ENCODE data around the gene EPB41L3.
A peak's percentile ranks its signal among the peaks of the same experiment; 100 is the strongest.
"Not testable (repeated sequence)": the region's sequence is repeated elsewhere in the genome, so short reads cannot be mapped to it uniquely, and the experiment has no call there.

The EPB41L3 gene

DNA sequence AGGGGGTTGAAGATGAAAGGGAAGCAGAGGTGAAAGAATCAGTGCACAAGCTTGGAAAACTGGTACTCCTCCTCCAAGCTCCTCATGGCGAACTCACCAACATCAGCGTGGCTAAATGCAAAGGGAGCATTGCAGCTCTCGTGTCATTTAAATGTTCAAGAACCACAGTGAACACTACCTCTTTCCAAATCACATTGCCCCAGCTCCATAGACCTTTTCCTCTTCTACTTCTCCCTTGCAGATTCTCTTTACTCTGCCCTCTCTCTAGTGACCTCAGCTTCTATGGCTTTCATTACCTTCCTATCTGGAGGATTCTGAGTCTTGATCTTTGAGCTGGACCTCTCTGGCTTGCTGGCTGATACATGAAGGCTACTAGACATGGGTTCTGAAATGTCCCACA is 14.3 kb downstream of the EPB41L3 start:
- DNase-seq = no peak

DNA sequence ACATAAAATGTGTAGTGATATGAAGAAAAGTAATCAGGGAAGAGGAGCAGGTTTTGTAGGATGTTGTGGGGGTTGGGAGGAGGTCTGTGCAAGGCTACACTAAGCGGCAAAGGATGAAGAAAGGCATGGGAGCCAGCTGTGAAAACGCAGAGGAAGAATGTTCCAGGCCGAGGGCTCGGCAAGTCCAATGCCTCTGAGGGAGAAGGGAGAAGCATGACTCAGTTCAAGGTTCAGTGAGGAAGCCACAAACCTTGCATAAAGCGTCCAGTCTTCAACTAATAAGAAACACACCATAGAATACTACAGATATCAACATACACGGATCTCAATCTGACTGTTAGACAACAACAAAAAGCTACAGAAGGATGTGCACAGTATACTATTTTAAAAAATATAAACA is 16.2 kb downstream of the EPB41L3 start:
- DNase-seq = no peak

DNA sequence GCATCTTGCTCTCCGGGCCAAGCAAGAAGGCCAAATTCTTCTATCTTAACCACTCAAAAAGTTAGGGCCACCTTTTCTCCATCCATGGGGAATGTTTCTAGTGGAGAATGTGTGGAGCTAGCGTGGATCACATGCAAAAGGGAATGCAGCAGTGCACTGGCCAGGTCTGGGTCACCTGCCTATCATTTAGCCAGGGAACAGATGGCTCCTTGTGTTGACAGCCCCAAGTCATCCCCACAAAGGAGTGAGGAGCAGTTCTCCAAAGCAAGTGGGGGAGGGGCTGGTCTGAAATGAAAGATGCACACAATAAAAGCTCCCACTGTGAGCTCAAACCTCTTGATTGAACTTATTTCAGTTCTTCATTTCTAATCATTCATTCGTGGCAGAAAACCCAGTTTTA is 19.1 kb downstream of the EPB41L3 start:
- no peak for DNase-seq

DNA sequence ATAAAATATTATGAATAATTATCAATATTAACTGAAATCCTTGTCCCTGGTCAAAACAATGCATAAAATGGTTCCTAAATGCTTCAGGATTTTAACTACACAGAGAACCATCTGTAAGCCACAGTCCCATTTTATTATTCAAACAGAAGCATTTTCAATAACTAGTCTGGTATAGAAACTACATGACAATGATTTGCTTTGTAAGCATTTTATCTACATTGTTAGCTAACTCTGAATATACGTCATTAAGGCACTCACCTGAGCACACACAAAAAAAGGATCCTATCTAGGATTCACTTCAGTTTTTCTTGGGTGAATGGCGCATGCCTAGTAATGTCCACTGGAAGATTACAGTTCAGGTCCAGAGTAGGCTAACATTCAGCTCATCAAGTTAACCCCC is 22.8 kb downstream of the EPB41L3 start:
- DNase-seq = no peak

DNA sequence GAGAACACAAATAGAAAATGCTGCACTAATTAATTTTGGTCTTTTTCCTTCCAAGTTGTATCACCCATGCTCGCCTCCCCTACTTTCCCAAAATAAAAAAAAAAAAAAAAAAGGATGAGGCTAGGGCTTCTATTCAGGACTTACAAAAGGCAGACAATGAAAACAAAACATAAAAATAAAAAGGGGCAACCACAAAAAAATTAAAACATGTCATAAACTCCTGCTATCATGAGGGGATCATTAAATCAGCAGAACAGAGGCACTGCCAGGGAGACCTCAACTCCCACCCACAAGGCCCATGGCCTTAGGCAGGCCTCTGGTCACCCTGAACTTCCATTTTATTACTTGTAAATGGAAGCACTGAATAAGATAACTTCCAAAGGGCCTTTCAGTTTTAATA is 23.3 kb downstream of the EPB41L3 start:
- no peak for DNase-seq

DNA sequence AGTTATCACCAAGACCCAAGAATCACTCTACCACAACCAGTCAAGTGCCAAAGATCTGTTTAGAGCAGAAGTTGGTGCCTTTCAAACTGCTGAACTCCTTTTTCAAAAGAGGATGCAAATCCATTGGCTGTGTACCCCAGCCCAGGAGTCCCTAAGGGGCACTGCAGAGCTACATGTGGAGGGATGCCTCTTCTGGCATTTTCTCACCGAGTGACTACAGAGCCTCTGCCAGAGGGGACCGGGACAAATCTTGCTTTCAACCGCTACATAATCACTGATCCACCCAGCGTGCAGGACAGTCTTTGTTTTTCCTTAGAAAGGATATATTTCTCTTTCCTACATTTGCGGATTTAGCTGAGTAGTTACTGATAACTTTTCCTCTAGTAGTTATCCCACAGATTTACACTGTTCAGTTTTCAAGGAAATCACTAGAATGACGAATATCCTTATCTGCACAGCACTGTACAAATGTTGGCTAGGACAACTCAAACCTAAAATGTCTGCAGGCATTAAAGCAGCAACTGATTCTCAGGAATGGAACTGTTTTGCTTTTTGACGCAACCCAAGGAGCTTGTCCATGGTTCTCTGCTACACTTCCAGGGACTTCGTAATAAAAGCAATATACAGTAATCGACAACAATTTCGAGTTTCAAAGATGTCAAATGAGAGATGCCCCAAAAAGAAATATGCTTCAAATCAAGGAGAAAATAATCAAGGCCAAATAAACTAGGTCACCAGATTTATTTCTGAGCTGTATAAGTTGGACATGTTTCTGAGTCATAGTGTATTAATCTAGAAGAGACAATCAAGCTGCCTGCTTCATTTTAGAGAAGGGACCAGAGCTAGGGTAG is 24.1 kb downstream of the EPB41L3 start:
- no peak for DNase-seq

DNA sequence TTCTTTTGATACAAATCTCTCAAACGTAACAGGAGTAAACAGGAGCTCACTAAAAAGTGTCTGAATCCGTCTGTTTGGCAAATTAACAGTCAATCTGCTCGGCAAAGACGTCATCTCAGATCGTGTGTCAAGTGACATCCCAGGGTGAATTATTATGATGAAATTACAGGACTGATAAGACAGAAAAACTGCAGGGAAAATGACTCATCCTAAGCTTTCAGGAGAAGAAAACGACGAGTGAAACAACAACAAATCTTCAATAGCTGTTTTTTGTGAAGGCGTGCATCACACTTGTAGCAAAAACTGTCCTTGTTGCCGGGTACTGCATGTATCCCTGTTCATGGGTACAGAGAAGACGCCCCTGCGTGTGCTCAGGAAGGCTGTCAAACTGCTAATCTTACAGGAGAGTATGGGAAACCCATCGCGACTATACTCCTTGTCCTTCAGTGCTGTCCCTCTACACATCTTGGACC is 24.9 kb downstream of the EPB41L3 start:
- DNase-seq = no peak

DNA sequence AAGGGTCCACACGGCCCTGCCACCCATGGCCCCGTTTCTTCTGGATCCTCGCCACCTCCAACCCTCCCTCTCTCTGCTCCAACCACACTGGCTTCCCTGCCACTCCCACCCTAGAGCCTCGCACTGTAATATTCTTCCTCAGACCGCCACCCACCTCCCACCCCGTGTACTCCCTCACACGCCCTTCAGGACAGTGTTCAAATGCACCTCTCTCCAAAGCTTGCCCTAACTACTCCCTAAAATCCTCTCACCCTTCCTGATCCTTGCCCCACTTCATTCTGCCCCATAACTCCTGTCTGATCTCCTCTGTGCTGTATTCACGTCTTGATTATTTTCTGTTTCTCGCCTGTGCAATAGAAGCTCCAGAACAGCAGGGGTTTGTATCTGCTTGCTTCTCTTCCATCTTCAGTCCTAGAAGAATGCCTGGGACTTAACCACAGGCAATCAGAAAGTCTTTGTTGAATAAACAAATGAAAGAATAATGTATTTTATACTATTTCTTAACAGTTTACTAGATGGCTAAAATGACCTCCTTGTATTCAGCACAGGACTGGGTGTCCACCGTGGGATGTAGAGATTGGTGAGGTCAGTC is 25.5 kb downstream of the EPB41L3 start:
- no peak for DNase-seq

DNA sequence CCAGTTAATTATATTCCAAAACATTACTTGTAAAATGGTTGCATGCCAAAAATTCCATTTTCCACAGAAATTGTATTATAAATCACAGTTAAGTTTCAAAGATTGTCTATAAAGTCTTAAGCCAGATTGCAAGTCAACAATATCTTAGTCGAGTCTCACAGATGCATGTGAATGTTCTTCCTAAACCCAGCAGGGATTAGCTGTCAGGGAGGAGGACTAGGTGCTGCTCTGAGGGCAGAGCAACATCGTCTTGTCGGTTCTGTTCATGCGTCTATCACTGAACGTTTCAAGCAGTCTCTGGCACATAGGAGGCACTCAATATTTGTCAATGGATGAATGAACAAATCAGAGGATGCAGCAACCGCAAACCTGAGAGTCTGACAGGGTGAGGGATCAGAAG is 27.0 kb downstream of the EPB41L3 start:
- DNase-seq = no peak

DNA sequence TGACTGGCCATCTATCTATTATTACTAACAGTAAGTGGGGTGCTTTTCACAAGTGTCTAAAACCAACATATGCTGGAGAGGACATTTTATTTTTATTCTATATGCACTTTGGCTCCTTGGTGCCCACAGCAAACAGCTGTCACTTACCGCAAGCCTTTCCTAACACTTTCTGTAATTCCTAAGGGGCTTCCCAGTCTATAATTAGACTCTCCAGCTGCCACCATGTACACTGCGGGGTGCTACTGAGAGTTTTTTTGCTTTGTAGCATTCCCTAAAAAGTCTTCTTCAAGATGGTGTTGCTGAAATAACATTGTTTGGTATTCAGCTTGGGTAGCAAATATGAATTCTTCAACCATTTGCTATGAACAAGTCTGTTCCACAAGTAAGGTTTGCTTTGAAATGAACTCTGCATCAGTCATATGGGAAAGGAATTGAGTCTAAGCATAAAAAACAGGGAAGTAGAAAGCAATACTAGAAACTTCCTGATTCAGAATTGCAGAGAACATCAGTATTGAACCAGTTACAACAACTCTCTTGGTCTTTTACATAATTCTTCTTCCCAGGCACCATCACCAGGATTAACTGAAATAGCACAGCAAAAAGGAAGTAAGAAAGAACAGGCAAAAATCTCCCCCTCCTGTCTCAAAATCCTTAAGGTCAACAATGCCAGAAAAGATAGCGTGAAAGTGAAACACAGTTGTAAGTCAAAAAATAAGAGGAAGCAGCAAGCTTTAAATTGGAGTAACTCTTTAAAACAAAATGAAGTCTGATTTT is 28.6 kb downstream of the EPB41L3 start:
- peak; percentile 8 for DNase-seq

DNA sequence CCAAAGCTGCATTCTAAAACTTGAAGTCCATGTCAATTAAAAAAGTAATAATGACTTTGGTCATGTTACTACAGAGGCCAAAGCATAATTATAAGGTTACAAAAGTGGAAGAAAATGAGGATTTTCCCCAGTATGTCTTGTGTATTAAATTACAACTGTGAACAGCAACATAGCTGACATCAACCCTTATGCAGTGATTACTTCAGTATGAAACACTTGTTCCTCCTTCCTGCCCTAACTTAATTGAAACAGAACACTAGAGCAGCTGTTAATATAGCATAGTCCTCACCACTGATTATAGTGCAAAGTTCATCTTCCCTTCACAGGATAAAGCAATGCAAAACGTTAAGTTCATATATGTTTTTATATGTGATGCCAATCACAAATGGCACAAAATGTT is 29.9 kb downstream of the EPB41L3 start:
- no peak for DNase-seq

DNA sequence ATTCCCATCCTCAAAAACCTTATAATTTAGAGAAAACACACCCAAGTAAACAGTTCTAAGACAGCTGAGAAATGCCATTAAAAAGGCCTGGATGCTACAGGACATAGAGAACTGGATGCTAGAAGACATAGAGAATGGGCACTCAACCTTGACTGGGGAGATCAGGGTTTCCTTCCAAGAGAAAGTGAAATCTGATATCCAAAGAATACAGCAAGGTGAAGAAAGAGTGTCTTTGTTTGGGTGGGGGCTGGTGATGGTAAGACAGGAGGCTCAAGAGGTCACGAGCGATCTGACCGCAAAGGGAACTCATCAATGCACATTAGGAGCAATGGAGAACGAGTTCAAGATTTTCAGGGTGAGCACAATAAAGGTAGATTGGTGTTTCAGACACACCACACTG is 31.6 kb downstream of the EPB41L3 start:
- DNase-seq = no peak

DNA sequence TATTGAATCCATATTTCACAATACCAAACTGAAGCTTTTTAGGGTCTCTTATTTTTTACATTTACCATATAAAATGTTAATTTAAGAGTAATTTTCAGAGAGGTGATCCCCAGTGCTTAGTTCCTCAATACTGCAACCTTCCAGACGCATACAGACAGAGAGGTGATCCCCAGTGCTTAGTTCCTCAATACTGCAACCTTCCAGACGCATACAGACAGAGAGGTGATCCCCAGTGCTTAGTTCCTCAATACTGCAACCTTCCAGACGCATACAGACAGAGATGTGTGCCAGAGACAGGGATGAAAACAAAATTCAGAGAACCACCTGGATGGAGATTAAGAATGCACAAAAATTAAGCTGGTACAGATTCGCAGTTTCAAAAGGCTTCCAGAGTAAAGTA is 32.3 kb downstream of the EPB41L3 start:
- not testable (repeated sequence) for DNase-seq

DNA sequence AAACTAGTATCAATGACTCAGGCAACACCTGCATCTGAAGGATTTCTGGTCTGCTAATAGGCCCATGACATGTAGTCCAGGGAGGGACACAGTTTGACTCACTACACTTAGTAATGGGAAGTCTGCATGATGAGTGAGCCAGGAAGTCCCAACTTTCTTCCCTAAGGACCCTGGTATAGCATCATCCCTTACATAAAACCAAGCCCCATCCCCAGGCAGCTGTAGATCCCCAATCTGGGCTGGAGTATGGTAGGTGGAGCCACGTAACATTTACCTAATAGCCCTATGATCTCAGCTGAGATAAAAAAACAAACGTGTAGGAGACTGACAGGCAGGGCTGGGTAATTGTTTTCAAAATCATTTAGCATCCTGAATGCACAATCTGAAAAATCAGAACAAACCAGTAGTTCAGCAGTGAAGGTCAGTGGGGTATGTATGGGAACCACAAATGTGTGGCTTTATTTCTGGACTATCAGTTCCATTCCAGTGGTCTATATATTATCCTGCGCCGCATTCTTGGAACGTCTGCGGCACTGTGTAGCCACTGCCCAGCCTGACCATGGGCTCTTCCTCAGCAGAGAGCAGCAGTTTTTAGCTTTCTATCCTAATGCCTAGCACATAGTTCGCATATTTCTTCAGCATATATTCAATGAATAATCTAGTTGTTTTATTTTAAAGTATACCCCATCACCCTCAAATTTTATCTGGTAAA is 33.5 kb downstream of the EPB41L3 start:
- DNase-seq = no peak

DNA sequence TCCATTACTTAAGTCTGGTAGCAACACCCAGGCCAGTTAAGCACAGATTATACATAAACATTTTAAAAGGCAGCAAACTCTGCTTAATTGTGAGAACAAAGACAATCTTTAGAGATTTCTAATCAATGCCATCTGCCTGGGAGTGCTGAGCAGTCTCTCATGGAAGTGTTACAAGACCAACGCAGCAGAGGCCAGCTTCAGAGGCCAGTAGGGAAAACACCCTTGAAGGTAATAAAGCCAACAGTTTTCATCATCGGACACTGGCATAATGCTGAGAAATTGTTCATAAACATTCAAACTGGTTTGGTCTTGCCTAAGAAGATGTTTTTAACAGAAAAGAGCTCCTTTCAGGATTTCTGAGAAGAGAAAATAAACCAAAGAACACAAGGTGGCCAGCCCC is 35.0 kb downstream of the EPB41L3 start:
- DNase-seq = no peak

DNA sequence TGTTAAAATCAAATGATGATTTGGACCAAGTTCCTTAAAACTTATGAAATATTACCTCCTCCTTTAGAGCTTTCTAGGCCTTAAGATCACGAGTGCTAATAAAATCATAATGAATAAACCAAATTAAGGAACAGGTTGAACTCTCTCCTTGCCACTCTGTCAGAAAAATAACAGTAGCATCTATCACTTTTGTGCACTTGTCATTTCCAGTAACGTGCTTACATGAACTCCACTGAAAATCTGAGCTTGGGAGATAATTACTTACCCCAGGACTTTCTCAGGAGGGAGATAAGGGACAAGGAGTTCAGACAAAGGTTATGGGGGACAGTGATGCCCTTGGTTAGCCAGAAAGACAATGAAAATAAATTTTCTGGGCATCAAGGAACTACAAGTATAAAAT is 36.0 kb downstream of the EPB41L3 start:
- DNase-seq = no peak

DNA sequence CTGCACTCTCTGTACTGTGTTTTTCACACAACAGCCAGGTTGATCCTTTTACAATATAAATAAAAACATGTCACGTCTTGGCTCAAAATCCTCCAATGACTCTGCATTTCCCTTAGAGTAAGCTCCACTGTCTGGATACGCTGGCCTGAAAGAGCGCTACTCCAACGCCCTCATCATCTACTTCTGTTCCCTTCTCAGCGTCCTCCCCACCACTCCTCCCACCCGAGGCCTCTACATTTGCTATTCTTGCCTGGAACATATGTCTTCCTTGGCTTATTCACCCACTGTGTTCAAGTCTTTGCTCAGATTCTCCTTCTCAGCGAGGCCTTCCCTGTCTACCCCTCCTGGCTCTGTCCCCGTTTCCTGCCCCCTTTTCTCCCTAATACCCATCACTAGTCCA is 37.6 kb downstream of the EPB41L3 start:
- no peak for DNase-seq

DNA sequence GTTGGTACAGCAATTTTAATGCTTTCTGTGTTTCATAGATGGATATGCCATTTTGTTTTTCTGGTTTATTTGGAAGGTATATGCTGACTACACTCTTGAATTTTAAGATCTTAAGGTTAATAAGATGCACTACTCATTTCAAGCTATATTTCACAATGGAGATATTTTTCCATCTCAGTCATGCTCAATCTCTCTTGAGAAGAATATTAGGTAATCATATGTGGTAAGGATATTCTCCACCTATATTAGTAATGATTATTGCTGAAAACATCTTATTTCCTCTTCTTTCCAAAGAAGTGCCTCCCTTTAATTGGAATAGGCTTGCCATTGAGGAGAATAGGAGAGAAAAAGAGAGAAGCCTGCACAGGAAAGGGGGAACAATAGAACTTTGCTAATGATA is 40.1 kb downstream of the EPB41L3 start:
- no peak for DNase-seq

DNA sequence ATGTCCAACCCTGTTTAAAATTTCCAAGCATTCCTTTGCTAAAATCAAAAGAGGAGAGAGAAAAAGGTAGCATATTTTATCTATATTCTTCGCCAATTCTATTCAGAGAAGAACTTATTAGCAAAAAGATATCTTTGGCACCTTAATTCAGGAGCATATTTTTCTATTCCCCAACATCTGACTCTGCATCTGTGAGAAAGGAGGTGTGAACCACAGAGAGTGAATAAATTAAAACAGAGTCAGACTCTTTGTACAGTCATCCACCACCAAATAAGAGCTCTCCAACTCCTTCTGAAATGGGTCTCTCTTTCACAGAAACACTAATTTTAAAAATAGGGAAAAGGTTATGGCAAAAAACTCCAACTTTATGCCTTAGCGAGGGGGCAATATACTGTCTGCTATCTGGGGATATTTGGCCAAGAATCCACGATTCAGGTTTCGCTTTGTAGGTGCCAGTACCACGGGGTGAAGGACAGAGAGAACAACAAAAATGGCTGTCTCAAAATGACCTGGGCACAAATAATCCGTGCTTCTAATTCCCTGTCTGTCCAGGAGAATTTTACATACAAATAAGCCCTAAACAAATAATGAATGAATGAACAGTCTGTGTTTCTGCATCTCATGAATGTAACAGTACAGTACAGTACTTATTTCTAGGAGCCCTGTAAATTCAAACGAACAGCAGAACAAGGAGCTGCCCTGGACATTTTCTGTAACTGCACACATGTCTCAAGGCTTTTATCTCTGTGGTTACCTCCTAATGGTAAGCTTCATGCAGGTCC is 43.4 kb downstream of the EPB41L3 start:
- DNase-seq = no peak

DNA sequence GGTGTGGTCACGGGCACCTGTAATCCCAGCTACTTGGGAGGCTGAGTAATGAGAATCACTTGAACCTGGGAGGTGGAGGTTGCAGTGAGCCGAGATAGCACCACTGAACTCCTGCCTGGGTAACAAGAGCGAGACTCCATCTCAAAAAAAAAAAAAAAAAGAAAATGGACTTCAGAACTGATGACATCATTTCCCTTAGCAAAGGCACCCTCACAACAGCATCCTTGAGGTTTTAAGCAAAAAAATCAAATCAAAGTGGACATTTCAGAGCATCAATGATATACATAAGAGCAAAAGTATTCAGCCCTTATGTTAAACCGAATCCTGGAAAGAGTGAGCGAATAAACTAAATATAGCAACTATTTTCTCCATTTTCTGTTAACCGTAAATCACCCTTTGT is 45.3 kb downstream of the EPB41L3 start:
- DNase-seq = no peak

DNA sequence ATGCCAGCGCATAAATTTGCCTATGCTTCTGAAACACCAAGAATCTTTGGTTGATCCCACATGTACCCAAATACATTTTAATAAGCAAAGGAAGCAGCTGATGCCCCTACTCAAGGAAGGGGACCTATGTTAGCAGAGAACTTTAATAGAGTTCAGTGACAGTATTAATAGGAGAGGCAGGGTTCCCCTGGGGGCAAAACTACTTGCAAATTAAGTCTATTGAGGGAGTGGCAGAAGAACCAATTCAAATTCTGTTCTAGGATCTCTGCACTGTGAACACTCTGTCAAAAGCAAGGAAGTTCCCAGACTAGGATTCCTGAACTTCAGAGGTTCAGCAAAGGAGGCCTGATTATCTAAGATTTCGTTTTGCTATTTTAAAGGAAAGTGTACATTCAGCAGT is 47.5 kb downstream of the EPB41L3 start:
- DNase-seq = no peak

DNA sequence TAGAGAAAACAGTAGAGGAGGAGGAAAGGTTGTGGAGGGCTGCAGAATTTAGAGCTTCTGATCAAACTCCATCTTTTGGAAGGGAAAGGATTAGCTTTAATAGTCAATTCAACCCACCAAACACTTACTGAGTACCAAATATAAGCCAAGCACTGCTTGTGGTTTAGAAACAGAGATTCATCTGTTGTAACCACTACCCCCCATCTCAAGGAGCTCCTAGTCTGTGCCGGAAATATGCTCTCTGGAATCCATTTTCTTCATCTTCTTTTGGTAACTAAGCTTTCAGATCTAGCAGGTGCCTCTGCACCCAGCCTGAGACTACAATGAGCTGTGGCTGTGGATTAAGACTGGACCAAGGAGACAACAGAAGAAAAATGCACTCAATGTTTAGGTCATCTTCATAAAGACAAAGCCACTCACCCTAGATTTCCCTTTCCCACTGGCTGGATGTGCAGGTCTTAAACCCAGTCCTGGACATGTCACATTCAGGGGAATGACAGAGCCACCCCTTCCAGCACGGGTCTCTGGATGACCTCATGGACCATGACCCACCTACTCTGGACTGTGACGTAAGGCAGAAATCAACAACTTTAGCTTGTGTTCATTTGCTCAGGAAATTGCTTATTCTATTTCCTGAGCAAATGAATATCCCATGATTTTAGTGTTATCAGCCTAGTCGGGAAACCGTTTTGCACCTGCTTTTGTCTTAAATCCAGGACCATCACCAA is 52.9 kb downstream of the EPB41L3 start:
- no peak for DNase-seq

Measured in hematopoietic multipotent progenitor cell treated with erythropoietin and hydrocortisone succinate and interleukin-3 and kit ligand, for 6 days (in vitro differentiated cells).